ENCODE measurements around the gene GBA2.

GBA2 gene

GRCh38 chr9:35748858-35749514 is at the start of gene GBA2, which contains the start of gene RGP1:
TSS of gene GBA2 (minus strand) at chr9:35749228. CDS start at chr9:35748704, 524 bp downstream.
TSS of gene RGP1 (plus strand) at chr9:35749287. CDS start at chr9:35749756, 469 bp downstream.
- DNase-seq (ENCODE audit: low spot score) = peak; percentile 66

GRCh38 chr9:35797311-35798109 is 48.5 kb upstream of the GBA2 start:
- DNase-seq (ENCODE audit: low spot score) = no peak

GRCh38 chr9:35795695-35796094 is 46.7 kb upstream of the GBA2 start:
- DNase-seq (ENCODE audit: low spot score) = no peak

GRCh38 chr9:35793461-35793860 is 44.4 kb upstream of the GBA2 start:
- DNase-seq (ENCODE audit: low spot score) = no peak

GRCh38 chr9:35792826-35793225 is 43.8 kb upstream of the GBA2 start:
- DNase-seq (ENCODE audit: low spot score) = no peak

GRCh38 chr9:35792024-35792813 is 43.2 kb upstream of the GBA2 start:
- DNase-seq (ENCODE audit: low spot score) = no peak

GRCh38 chr9:35791297-35791921 is 42.4 kb upstream of the GBA2 start, which contains the start of gene NPR2:
TSS of gene NPR2 (plus strand) at chr9:35791591. CDS start at chr9:35792409, 818 bp downstream.
- no peak for DNase-seq (ENCODE audit: low spot score)

- peak; percentile 83 for DNase-seq (ENCODE audit: low spot score)
Observed at GRCh38 chr9:35790385-35791296, 41.6 kb upstream of the GBA2 start.

- DNase-seq (ENCODE audit: low spot score) = no peak
Observed at GRCh38 chr9:35790025-35790384, 41.0 kb upstream of the GBA2 start.

- DNase-seq (ENCODE audit: low spot score) = no peak
Observed at GRCh38 chr9:35789541-35789940, 40.5 kb upstream of the GBA2 start.

GRCh38 chr9:35783418-35783817 is 34.4 kb upstream of the GBA2 start:
- no peak for DNase-seq (ENCODE audit: low spot score)

GRCh38 chr9:35781066-35781465 is 32.0 kb upstream of the GBA2 start:
- no peak for DNase-seq (ENCODE audit: low spot score)

GRCh38 chr9:35778496-35778895 is 29.5 kb upstream of the GBA2 start:
- no peak for DNase-seq (ENCODE audit: low spot score)

GRCh38 chr9:35776018-35776417 is 27.0 kb upstream of the GBA2 start:
- no peak for DNase-seq (ENCODE audit: low spot score)

GRCh38 chr9:35774907-35775635 is 26.0 kb upstream of the GBA2 start:
- DNase-seq (ENCODE audit: low spot score) = peak; percentile 55

GRCh38 chr9:35771943-35772342 is 22.9 kb upstream of the GBA2 start:
- no peak for DNase-seq (ENCODE audit: low spot score)

GRCh38 chr9:35771534-35771933 is 22.5 kb upstream of the GBA2 start:
- DNase-seq (ENCODE audit: low spot score) = no peak

GRCh38 chr9:35771075-35771433 is 22.0 kb upstream of the GBA2 start:
- DNase-seq (ENCODE audit: low spot score) = no peak

GRCh38 chr9:35769763-35770162 is 20.7 kb upstream of the GBA2 start:
- DNase-seq (ENCODE audit: low spot score) = no peak

- no peak for DNase-seq (ENCODE audit: low spot score)
Observed at GRCh38 chr9:35767458-35767857, 18.4 kb upstream of the GBA2 start.

All from pons (tissue), 1 donor.